Activated CD8-positive, alpha-beta T cell treated with anti-CD3 and anti-CD28 coated beads for 36 hours (primary cell): ENCODE results near the gene PALM. TPM values are rescaled to one million over a fixed set of nuclear protein-coding genes. Genes with fewer than 3 reads are reported as not detected.

Experiments used
- ATAC-seq: fragments of 200-7000 bp; cut with Tn5 transposase; one replicate; pipeline ENCODE4 v1.10.0; 2021; ENCODE audit warnings: mild to moderate bottlenecking, moderate library complexity
- CTCF ChIA-PET: fragments of 350-600 bp; sonication (Branson Sonifier 250); formaldehyde crosslinking; loops from one replicate; lab custom pipeline; 2021; ENCODE audit warnings: antibody characterized with exemption; lab: Charles Lee
- POLR2A ChIA-PET: fragments of 350-600 bp; sonication (Branson Sonifier 250); formaldehyde crosslinking; loops from one replicate; lab custom pipeline; 2021; ENCODE audit warnings: antibody characterized with exemption; lab: Charles Lee
- DNase-seq: peaks from one replicate; pipeline ENCODE4 v3.0.0-alpha.2; 2020
- H3K27ac Mint-ChIP-seq: one replicate; pipeline ENCODE4 v1.8.0; 2021; ENCODE audit warnings: mild to moderate bottlenecking, mixed read lengths
- H3K27me3 Mint-ChIP-seq: one replicate; pipeline ENCODE4 v1.8.0; 2021; ENCODE audit warnings: mixed read lengths
- H3K36me3 Mint-ChIP-seq: one replicate; pipeline ENCODE4 v1.8.0; 2021; ENCODE audit warnings: low read depth, mixed read lengths
- H3K4me1 Mint-ChIP-seq: one replicate; pipeline ENCODE4 v1.8.0; 2021; ENCODE audit warnings: low read depth, mixed read lengths
- H3K4me3 Mint-ChIP-seq: one replicate; pipeline ENCODE4 v1.8.0; 2021; ENCODE audit warnings: mild to moderate bottlenecking, moderate library complexity, mixed read lengths
- H3K9me3 Mint-ChIP-seq: one replicate; pipeline ENCODE4 v1.8.0; 2021; ENCODE audit warnings: mixed read lengths
- intact Hi-C: fragments of 100-400 bp; cut with micrococcal nuclease; formaldehyde crosslinking; loops from one replicate; pipeline ENCODE4 v1.10.0; 2022
- total RNA-seq, 2 experiments: library from RNA; stranded (reverse); gene quantifications; one replicate each; pipeline ENCODE4 v1.2.3, GENCODE V29; 2021
- TF ChIP-seq, protein P1 (sequence below): fragments of 200-600 bp; IDR thresholded peaks from one replicate; pipeline ENCODE4 v1.8.0; 2022; ENCODE audit warnings: antibody characterized with exemption, mild to moderate bottlenecking

The PALM gene
- total RNA-seq, 2 experiments from 2014 or later = 0.22 to 0.36 TPM

DNA sequence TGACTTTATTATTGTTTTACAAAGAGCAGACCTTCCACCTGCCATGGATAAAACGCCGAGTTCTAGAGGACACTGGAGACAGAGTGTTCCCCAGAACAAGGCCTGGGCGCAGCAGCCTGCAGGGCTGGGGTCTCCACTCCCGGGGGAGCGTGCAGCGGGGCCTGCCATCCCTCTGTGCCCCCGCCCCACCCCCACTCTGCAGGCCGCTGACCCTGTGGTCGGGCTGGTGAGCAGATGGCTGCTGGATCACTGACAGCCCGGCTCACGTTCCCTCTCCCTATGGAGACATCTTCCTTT is 79.9 kb downstream of the PALM start:
- intact Hi-C loops = no loop called here
- ATAC-seq (no peak), DNase-seq (no peak)
- H3K4me3 Mint-ChIP-seq = no peak overlapping the region
- peaks cover 2% of the 10 kb centered on the region for H3K27me3 Mint-ChIP-seq
- ChIA-PET CTCF (no interaction called here), POLR2A (no interaction called here)
- H3K4me1 Mint-ChIP-seq = no peaks in the 10 kb centered on the region
- no peaks in the 10 kb centered on the region for H3K9me3 Mint-ChIP-seq
- H3K36me3 Mint-ChIP-seq = no peaks in the 10 kb centered on the region
- TF ChIP-seq, protein P1, sequence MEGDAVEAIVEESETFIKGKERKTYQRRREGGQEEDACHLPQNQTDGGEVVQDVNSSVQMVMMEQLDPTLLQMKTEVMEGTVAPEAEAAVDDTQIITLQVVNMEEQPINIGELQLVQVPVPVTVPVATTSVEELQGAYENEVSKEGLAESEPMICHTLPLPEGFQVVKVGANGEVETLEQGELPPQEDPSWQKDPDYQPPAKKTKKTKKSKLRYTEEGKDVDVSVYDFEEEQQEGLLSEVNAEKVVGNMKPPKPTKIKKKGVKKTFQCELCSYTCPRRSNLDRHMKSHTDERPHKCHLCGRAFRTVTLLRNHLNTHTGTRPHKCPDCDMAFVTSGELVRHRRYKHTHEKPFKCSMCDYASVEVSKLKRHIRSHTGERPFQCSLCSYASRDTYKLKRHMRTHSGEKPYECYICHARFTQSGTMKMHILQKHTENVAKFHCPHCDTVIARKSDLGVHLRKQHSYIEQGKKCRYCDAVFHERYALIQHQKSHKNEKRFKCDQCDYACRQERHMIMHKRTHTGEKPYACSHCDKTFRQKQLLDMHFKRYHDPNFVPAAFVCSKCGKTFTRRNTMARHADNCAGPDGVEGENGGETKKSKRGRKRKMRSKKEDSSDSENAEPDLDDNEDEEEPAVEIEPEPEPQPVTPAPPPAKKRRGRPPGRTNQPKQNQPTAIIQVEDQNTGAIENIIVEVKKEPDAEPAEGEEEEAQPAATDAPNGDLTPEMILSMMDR = no peak
- H3K27ac Mint-ChIP-seq = no peak overlapping the region

DNA sequence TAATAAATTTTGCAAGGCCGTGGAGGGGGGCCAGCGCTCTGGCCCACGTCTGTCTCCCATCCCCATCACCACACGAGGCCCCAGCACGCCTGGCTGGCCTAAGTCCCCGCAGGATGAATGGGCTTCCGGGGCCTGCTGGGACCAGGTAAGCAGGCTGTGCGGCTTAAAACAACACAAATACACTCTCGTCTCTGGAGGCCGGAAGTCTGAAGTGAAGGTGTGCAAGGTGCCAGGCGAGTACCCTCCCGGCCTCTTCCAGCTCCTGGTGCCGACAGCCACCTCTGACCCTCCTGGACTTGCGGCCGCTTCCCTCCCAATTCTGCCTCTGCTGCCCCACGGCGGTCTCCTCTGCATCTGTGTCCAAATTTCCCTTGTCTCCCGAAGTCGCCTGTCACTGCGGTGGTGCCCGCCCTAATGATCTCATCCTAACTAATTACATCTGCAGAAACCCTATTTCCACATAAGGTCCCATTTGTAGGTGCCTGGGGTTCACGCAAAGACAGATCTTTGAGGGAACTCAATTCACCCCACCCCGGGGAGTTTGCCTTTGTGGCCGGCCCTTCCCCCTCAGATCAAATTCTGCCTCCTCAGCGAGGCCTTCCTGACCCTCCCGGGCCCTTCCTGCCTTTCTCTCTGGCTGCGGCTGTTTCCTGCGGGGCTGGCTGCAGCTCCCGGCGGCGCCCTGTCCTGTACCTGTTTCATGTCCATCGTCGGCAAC is 80.4 kb downstream of the PALM start:
- H3K9me3 Mint-ChIP-seq = no peaks in the 10 kb centered on the region
- DNase-seq = no peak
- POLR2A ChIA-PET = interaction anchor here (1.3 kb wide), 1 partner anchor 16 kb away, joined by 3 read pairs; no protein-coding TSS in a partner anchor
- intact Hi-C loops = no loop called here
- H3K27ac Mint-ChIP-seq = no peak overlapping the region
- H3K4me1 Mint-ChIP-seq = no peaks in the 10 kb centered on the region
- H3K27me3 Mint-ChIP-seq = peaks cover 2% of the 10 kb centered on the region
- CTCF ChIA-PET = no interaction called here
- TF ChIP-seq, protein P1 = no peak
- H3K4me3 Mint-ChIP-seq = no peak overlapping the region
- H3K36me3 Mint-ChIP-seq = no peaks in the 10 kb centered on the region
- no peak for ATAC-seq

DNA sequence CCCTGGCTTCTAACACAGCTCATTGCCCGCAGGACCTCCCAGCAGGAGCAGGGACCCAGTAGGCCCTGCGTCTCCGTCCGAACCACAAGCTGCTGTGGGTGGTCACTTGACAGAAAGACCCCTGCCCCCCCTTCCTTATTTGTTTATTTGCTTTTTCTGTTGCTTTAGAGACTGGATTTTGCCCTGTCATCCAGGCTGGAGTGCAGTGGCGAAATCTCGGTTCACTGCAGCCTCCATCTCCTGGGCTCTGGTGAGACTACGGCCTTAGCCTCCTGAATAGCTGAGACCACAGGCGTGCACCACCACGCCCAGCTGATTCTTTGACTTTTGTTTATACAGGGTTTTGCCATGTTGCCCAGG is 80.9 kb downstream of the PALM start:
- H3K4me1 Mint-ChIP-seq = no peaks in the 10 kb centered on the region
- H3K9me3 Mint-ChIP-seq = no peaks in the 10 kb centered on the region
- TF ChIP-seq, protein P1 = no peak
- intact Hi-C loops = no loop called here
- ATAC-seq = no peak
- H3K36me3 Mint-ChIP-seq = no peaks in the 10 kb centered on the region
- no peak overlapping the region for H3K4me3 Mint-ChIP-seq
- H3K27me3 Mint-ChIP-seq = peaks cover 2% of the 10 kb centered on the region
- POLR2A ChIA-PET = interaction anchor here (1.3 kb wide), 1 partner anchor 15 kb away, joined by 3 read pairs; no protein-coding TSS in a partner anchor
- no peak for DNase-seq
- no peak overlapping the region for H3K27ac Mint-ChIP-seq
- CTCF ChIA-PET = no interaction called here

DNA sequence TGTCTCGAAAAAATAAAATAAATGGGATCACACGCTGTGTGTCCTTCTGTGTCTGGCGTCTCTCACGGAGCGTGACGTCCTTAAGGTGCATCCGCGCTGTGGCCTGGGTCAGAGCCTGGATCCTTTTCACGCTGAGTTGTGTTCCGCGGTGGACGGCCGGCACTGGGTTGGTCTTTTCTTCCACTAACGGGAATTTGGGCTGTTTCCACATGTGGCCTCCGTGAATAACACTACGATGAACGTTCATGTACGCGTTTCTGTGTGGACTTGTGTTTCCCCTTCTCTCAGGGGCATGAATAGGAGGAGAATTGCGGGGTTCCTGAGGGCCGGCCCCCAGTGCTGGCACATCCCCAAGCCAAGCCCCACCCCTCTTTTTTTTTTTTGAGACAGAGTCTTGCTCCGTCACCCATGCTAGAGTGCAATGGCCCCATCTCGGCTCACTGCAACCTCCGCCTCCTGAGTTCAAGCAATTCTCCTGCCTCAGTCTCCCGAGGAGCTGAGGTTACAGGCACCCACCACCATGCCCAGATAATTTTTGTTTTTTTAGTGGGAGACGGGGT is 82.4 kb downstream of the PALM start:
- TF ChIP-seq, protein P1 = no peak
- H3K27me3 Mint-ChIP-seq = peaks cover 2% of the 10 kb centered on the region
- ChIA-PET CTCF (no interaction called here), POLR2A (no interaction called here)
- no peak for ATAC-seq
- intact Hi-C loops = no loop called here
- no peaks in the 10 kb centered on the region for H3K4me1 Mint-ChIP-seq
- no peak for DNase-seq
- no peaks in the 10 kb centered on the region for H3K36me3 Mint-ChIP-seq
- H3K4me3 Mint-ChIP-seq = no peak overlapping the region
- H3K9me3 Mint-ChIP-seq = no peaks in the 10 kb centered on the region
- H3K27ac Mint-ChIP-seq = no peak overlapping the region

DNA sequence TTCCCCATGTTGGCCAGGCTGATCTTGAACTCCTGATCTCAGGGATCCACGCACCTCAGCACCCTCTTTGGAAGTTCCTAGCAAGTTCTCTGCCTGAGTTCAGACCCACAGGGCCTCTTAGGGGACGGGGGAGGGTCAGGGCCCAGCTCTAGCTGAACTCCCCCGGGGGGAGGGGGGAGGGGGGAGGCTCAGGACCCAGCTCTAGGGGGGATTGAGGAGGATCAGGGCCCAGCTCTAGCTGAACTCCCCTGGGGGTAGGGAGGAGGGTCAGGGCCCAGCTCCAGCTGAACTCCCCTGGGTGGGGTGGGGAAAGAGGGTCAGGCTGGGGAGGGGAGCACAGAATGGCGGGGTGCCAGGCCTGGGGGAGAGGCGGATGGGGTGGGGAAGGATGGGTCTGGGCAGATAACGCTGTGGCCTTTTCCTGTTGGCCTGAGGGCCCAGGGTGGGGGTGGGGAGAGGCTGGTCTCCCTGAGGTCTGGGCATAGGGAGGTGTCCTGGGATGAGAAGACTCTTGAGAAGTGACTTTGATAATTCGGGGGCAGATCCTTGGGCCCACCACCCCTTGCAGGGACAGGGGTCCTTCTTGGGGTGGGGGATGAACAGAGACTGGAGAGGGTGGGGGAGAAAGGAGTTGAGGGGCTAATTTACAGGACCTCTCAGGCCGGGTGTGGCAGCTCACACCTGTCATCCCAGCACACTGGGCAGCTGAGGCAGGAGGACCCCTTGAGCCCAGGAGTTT is 83.0 kb downstream of the PALM start:
- TF ChIP-seq, protein P1 = no peak
- DNase-seq (no peak), ATAC-seq (no peak)
- intact Hi-C loops = no loop called here
- Mint-ChIP-seq H3K4me1 (no peaks in the 10 kb centered on the region), H3K27me3 (peaks cover 2% of the 10 kb centered on the region), H3K27ac (no peak overlapping the region), H3K9me3 (no peaks in the 10 kb centered on the region), H3K36me3 (peaks cover 2% of the 10 kb centered on the region), H3K4me3 (no peak overlapping the region)
- ChIA-PET POLR2A (no interaction called here), CTCF (interaction anchor here (0.6 to 0.7 kb wide), 2 partner anchors 21 to 65 kb away, joined by 3 read pairs; no protein-coding TSS in a partner anchor)
